ENCODE results near the gene PNPLA7.

PNPLA7 gene

GRCh38 chr9:137493364-137494103, 56.7 kb downstream of the PNPLA7 start:
- DNase-seq (ENCODE audit: extremely low read depth, low read depth) = no peak
- TF ChIP-seq CTCF (IDR thresholded peaks at IDR 0.05; ENCODE audit: low read depth, low read length) = no peak

- TF ChIP-seq CTCF (IDR thresholded peaks at IDR 0.05; ENCODE audit: low read depth, low read length) = no peak
- no peak for DNase-seq (ENCODE audit: extremely low read depth, low read depth)
These were observed 57.5 kb downstream of the PNPLA7 start for GRCh38 chr9:137492464-137493363.

GRCh38 chr9:137491735-137492432, 58.3 kb downstream of the PNPLA7 start:
- DNase-seq (ENCODE audit: extremely low read depth, low read depth) = no peak
- no peak for TF ChIP-seq CTCF (IDR thresholded peaks at IDR 0.05; ENCODE audit: low read depth, low read length)

- no peak for DNase-seq (ENCODE audit: extremely low read depth, low read depth)
- no peak for TF ChIP-seq CTCF (IDR thresholded peaks at IDR 0.05; ENCODE audit: low read depth, low read length)
These were observed 59.5 kb downstream of the PNPLA7 start for GRCh38 chr9:137490532-137491186.

- no peak for DNase-seq (ENCODE audit: extremely low read depth, low read depth)
These were observed 61.3 kb downstream of the PNPLA7 start for GRCh38 chr9:137488906-137489305.

GRCh38 chr9:137488327-137488653, 61.9 kb downstream of the PNPLA7 start:
- DNase-seq (ENCODE audit: extremely low read depth, low read depth) = no peak
- TF ChIP-seq CTCF (IDR thresholded peaks at IDR 0.05; ENCODE audit: low read depth, low read length) = no peak

More at GRCh38 chr9:137488906-137489305, 61.3 kb downstream of the PNPLA7 start:
- TF ChIP-seq CTCF (IDR thresholded peaks at IDR 0.05; ENCODE audit: low read depth, low read length) = no peak

Measured in AG09319 (cell line).